NCI-H748 treated with DMSO at 0.1 percent for 48 hours (cell line): ENCODE data around the gene ABLIM1.

Source experiments
- DNase-seq: peaks from one replicate; lab custom pipeline; 2025; lab: John Stamatoyannopoulos, UW

Gene ABLIM1

GRCh38 chr10:114489521-114490310, 168.4 kb downstream of the ABLIM1 start:
- DNase-seq, result no peak

DNA sequence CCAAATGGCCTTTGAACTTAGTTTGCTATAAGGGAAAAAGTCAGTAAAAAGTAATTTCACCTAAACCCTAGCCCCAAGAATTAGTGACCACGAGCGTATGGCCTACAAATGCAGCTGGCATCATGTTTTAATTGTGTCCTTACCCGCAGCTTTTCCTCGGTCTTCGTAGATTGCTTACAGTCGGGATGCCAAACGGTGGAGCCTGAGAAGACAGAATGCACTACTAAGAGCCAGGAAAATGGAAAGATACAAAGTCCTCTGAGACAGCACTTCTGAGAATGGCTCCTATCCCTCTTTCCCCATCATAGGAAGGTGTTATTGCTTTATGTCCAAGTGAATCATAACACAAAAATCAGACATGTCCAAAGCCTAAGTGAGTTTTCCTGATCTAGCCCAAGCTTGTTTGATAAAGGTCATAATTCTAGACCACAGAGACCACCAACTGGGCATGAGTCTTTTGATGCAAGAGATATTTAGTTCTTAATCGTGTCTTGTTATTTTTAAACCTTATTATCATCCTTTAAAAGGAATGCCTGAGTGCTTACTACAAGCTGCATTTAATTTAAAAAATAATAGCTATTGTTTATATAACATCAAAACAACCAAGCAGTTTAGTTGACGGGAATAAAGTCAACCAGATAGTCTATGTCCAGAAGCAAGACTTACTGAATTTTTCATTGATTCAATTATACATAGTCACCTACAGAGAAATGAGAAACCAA, 170.1 kb downstream of the ABLIM1 start:
- DNase-seq, result no peak

DNA sequence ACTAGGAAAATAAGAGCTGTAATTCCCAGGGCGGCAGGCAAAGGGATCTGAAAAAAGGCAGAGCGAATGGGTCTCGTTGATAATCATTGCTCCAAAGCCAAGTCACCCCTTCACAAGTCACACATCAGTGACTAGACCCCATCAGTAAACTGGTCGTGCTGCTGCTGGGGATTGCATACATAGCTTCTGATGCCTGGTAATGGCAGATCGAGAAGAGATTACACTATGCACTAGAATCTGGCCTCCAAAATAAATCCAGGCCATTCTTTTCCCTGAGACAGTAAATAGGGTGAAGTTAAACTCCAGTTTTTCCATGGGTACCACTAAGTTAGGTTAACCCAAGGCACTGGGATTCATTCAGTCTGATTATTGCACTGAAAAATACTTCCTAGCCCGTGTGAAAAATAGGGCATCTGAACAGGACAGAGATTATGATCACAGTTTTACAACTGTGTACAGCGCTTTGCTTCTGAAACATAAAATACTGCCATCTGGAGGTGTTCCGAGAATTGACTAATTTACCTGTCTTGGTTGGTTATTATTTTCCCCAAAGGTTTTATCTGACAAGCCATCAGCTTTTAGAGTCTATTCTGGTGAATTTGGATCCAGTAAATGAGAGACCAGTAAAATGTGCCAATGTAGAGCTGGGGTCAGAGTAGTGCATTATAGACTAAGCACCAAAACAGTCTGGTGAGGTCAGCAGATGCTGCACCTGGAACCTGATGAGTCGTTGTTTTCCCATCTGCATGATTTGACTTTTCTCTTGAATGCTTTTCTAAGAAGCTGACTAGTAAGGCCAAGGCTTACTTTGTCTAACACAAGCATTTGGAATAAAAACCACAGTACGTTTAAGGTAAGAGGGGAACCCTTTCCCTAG, 170.9 kb downstream of the ABLIM1 start:
- DNase-seq, result no peak

DNA sequence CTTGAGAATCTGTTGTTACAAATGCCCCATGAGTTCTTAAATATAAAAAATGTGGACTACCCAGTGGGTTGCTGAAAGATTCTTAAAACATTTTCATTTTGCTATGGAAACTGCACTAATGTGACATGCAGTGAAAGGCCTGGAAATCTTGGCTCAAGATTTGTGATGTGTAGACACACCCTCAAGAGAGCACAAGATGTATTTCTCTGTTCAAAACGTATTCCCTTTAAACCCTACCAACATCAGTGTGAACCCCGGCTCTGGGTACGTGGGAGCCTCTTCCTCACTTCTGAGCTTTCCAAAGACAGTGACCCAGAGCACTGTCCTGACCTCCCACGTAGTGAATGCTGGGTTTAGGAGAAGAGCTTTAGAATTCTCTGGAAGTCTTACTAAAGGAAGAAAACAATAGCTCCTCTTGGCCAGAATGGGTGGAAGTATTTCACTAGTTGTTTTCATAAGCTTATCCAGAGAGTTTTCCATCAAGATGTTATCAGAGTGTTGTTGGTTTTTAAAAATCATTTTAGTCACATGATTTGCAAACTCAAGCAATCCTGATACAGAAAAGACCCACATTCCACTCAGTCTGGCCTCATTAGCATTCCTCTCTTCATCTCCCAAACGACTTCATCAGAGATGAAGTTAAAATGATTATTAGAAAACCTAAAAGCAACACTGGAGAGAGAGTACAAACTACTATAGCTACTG, 172.2 kb downstream of the ABLIM1 start:
- DNase-seq, result no peak

DNA sequence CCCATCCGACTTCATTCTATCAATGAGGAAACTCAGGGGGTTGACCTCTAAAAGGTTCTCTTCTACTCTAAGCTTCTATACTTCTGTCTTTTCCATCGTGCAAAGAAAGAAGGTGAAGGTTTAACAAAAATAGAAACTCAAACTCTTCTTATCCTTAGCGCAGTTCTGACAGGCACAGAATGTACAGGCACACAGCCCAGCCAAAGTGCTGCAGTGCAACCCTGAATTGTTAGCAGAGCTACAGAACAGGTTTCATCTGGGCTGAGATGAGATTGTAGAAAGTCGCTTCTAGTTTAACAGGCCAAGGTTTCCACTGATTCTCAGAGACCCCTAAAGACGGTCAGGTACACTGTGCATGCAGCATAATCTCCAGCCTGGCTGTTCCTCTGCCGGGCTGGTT, 174.5 kb downstream of the ABLIM1 start:
- no peak for DNase-seq

- DNase-seq, result no peak
Measured at GRCh38 chr10:114482480-114483304, 175.4 kb downstream of the ABLIM1 start.

DNA sequence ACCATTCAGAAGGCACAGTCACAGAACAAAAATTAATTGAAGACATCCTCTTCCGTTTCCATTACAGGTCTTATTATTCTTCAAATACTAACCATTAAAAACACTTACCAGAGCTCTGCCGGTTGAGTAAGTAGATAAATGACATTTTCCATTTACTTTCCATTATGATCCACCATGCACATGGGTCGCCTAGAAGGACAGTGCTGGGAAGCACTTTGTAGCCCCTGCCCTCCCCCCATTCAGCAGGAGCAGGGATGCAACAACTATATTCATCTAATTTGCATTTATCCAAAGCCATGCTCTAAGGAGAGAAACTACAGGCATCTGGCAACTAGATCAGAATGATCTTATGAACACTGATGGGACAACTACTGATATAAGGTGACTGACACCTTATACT, 177.0 kb downstream of the ABLIM1 start:
- no peak for DNase-seq

GRCh38 chr10:114479836-114480235, 178.2 kb downstream of the ABLIM1 start:
- no peak for DNase-seq

DNA sequence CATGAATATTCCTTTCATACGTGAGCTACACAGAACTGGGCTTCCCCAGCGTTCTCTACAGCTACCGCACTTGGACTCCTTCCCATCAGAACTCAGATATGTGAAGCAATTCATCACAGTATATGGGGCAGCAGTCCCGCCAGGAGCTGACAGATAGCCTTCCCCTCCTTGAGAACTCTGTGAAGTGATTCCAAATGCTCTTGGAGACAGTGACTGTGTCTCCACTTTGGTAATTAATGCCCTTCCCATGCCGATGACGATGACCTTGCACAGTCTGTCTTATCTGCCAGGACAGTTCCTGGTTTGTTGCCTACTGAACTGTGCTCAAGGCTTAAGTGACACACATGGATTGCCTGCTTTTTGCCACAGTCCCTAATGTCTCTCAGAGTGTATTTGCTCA, 178.8 kb downstream of the ABLIM1 start:
- no peak for DNase-seq

DNA sequence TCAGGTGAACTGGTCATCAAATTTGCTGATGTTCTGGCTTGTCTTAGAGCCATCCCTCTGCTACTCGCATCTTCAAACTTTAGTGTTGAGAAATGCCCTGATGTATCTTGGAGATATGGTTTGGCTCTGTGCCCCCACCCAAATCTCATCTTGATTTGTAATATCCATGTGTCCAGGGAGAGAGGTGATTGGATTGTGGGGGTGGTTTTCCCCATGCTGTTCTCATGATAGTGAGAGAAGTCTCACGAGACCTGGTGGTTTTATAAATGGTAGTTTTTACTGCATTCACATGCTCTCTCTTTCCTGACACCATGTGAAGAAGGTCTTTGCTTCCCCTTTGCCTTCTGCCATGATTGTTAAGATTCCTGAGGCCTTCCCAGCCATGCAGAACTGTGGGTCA, 179.8 kb downstream of the ABLIM1 start:
- no peak for DNase-seq

DNA sequence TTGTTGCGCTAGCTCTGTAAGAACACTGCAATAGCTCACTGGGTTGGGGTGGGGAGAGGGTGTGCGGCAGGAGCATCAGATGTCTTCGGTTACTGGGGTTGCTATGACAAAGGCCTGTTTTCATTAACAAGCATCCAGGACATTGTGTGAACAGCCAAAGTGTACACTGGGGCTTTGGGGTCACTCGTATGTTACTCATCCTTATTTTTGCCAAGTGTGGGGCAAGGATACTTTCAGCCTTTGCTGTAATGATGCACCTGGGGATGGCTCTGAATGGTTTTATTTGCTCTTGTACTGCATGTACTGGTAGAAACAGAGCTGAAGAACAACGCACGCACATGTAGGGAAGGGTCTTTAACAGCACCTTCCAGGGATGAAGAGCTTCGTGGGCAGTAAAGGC, 180.8 kb downstream of the ABLIM1 start:
- DNase-seq, result no peak

GRCh38 chr10:114474989-114475388, 183.1 kb downstream of the ABLIM1 start:
- DNase-seq, result no peak

GRCh38 chr10:114473776-114474175, 184.3 kb downstream of the ABLIM1 start:
- no peak for DNase-seq

GRCh38 chr10:114472877-114473253, 185.2 kb downstream of the ABLIM1 start:
- DNase-seq, result peak; percentile 55

GRCh38 chr10:114471906-114472876, 185.9 kb downstream of the ABLIM1 start:
- peak; percentile 38 for DNase-seq

GRCh38 chr10:114470956-114471905, 186.8 kb downstream of the ABLIM1 start:
- DNase-seq, result peak; percentile 11

- no peak for DNase-seq
Measured at GRCh38 chr10:114470361-114470760, 187.7 kb downstream of the ABLIM1 start.

DNA sequence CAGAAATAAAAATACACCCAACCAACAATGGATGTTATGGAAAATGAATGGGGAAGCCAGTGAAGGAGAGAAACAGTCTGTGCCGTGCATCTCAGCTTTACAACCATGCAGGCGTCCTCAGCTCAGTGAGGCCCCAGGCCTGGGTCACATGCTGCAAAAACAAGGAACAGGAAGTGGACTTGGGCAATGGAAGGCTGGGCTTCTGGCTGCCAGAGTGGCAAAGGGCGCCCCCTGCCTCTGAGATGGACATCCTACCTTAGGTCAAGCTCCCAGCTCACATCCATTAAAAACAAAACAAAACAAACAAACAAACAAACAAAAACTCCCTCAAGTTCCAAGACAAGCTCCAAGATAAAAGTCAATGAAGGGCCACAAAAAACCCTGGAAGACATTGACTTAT, 199.1 kb downstream of the ABLIM1 start:
- DNase-seq, result no peak
